KMS-11 (cell line): ENCODE measurements around the gene OSBPL10.
A peak's percentile ranks its signal among the peaks of the same experiment; 100 is the strongest.

ENCODE experiments used
- H2AFZ ChIP-seq: fragments of 200-600 bp; sonication (generic); 2 replicates; pipeline ENCODE4 v1.6.1; 2016; ENCODE audit warnings: antibody characterized with exemption, mixed run types, low read depth
- H3K27ac ChIP-seq: fragments of 200-600 bp; sonication (generic); 2 replicates; pipeline ENCODE4 v1.6.1; 2016; ENCODE audit warnings: mild to moderate bottlenecking, mixed run types
- H3K27me3 ChIP-seq: fragments of 200-600 bp; sonication (generic); 2 replicates; pipeline ENCODE4 v1.6.1; 2017; ENCODE audit warnings: mild to moderate bottlenecking, low read depth, mixed run types, moderate library complexity; ENCODE audit not compliant: insufficient read depth
- H3K36me3 ChIP-seq: fragments of 200-600 bp; sonication (generic); 2 replicates; pipeline ENCODE4 v1.6.1; 2017; ENCODE audit warnings: mild to moderate bottlenecking, mixed run types; ENCODE audit not compliant: insufficient read depth
- H3K4me1 ChIP-seq: fragments of 200-600 bp; sonication (generic); 2 replicates; pipeline ENCODE4 v1.6.1; 2016; ENCODE audit warnings: mild to moderate bottlenecking, low read depth, mixed run types; ENCODE audit not compliant: poor library complexity, severe bottlenecking
- H3K4me2 ChIP-seq: fragments of 200-600 bp; sonication (generic); 2 replicates; pipeline ENCODE4 v1.7.0; 2016; ENCODE audit warnings: mild to moderate bottlenecking, mixed run types
- H3K4me3 ChIP-seq: fragments of 200-600 bp; sonication (generic); IDR thresholded peaks from 2 replicates; pipeline ENCODE4 v1.6.1; 2017; ENCODE audit warnings: low read depth, low read length, mixed read lengths; ENCODE audit not compliant: insufficient read depth
- H3K79me2 ChIP-seq: fragments of 200-600 bp; sonication (generic); 2 replicates; pipeline ENCODE4 v1.6.1; 2016; ENCODE audit warnings: low read depth, mixed run types; ENCODE audit not compliant: insufficient read depth
- H3K9ac ChIP-seq: fragments of 200-600 bp; sonication (generic); 2 replicates; pipeline ENCODE4 v1.6.1; 2016; ENCODE audit warnings: mild to moderate bottlenecking, mixed run types
- H4K20me1 ChIP-seq: fragments of 200-600 bp; sonication (generic); 2 replicates; pipeline ENCODE4 v1.6.1; 2016; ENCODE audit warnings: mild to moderate bottlenecking, mixed run types; ENCODE audit not compliant: insufficient read depth
- CTCF ChIP-seq: fragments of 200-600 bp; sonication (generic); conservative IDR thresholded peaks from 2 replicates; pipeline ENCODE4 v1.6.1; 2017; ENCODE audit warnings: low read depth, mild to moderate bottlenecking, antibody characterized with exemption, low read length, moderate library complexity, mixed read lengths

OSBPL10 gene

GRCh38 chr3:31919528-31919927 lies 61.5 kb downstream of the OSBPL10 start:
- Histone ChIP-seq H4K20me1 (no peaks in the 10 kb centered on the region), H3K4me3 (no peak overlapping the region), H3K9ac (no peak overlapping the region), H3K27ac (no peak overlapping the region), H3K36me3 (no peaks in the 10 kb centered on the region), H3K27me3 (no peaks in the 10 kb centered on the region), H2AFZ (no peak overlapping the region), H3K4me1 (peaks cover 15% of the 10 kb centered on the region), H3K79me2 (no peaks in the 10 kb centered on the region), H3K4me2 (no peak overlapping the region)
- TF ChIP-seq CTCF, result no peak

DNA sequence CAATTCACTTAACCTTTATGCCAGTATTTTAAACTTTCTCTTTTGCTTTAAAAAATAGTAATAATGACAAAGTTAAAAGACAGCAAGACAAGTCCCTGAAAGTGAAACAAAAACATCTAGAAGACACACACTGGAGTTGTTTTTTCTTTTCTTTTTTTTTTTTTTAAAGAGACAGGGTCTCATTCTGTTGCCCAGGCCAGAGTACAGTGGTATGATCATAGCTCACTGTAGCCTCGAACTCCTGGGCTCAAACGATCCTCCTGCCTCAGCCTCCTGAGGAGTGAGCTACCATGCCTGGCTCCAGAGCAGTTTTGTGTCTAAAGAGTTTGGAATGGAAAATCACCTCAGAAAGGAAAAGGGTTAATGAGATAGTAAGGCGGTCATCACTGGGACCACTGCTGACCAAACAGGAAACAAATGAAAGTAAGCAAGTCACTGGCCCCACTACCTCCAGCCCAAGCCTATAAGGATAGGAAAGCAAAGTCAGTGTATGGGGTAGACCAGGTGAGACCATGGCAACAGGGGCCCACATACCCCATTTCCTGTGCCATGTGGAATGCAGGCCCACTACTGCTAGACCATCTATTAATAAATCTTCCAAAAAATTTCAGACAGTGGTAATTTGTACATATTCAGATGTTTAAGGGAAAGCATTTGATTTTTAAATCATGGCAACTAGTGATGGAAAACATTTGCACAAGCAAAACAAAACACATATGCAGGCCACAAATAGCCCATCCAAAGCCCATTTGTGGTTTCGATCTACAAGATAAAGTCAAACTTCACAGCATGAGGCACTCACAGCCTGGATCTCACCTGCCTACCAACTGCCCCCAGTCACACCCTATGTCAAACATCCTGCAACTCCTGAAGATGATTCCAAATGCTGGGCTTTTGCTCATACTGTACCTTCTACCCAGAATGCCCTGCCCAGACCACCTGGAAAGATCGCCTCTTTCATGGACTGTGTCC lies 62.6 kb downstream of the OSBPL10 start:
- peaks cover 15% of the 10 kb centered on the region for H3K4me1 ChIP-seq
- no peaks in the 10 kb centered on the region for H3K79me2 ChIP-seq
- no peaks in the 10 kb centered on the region for H4K20me1 ChIP-seq
- peak overlapping the region; percentile 59 for H2AFZ ChIP-seq
- H3K27ac ChIP-seq, result 0 out of 2 replicates have a peak overlapping the region, but pooled peaks have one; percentile 13
- no peak overlapping the region for H3K4me3 ChIP-seq
- H3K9ac ChIP-seq, result no peak overlapping the region; the same call in 1 of the 2 replicates
- TF ChIP-seq CTCF, result no peak
- no peak overlapping the region for H3K4me2 ChIP-seq
- no peaks in the 10 kb centered on the region for H3K36me3 ChIP-seq
- H3K27me3 ChIP-seq, result no peaks in the 10 kb centered on the region

DNA sequence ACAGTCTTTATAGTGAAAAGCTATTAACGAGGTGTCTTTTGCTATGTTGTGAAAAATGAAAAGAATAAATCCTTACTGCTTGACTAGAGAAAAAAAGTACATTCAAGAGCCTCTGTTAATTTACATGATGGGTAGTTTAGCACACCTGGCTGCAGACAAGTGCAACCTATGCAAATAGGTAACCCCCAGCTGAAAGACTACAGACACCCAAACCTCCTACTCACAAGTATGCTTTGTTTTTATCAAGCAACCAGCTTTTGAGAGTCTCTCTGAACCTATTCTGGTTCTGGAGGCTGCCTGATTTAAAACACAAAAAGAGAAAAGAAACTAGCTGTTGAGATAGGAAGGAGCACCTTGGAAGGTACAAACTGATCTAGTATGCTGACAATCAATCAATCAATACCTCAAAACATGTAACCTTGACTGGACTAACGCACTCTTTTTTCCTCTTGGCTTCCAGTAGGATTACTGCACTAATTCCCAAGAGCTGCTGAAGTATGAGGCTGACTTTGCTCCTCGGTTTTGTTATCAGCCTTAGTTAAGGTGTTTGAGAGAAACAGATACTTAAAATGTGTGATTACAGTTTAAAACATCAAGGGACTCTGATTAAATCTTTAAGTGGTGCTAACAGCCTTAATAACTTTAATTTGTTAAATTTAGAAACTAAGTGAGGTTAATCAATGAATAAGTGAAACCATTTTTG lies 63.6 kb downstream of the OSBPL10 start:
- peak overlapping the region; percentile 57 for H3K4me2 ChIP-seq
- no peak overlapping the region for H3K4me3 ChIP-seq
- no peak for TF ChIP-seq CTCF
- peaks cover 15% of the 10 kb centered on the region for H3K4me1 ChIP-seq
- no peaks in the 10 kb centered on the region for H4K20me1 ChIP-seq
- no peaks in the 10 kb centered on the region for H3K36me3 ChIP-seq
- H3K79me2 ChIP-seq, result no peaks in the 10 kb centered on the region
- H3K9ac ChIP-seq, result no peak overlapping the region; the same call in 1 of the 2 replicates
- H3K27me3 ChIP-seq, result no peaks in the 10 kb centered on the region
- 0 out of 2 replicates have a peak overlapping the region, but pooled peaks have one; percentile 13 for H3K27ac ChIP-seq
- H2AFZ ChIP-seq, result peak overlapping the region; percentile 59

DNA sequence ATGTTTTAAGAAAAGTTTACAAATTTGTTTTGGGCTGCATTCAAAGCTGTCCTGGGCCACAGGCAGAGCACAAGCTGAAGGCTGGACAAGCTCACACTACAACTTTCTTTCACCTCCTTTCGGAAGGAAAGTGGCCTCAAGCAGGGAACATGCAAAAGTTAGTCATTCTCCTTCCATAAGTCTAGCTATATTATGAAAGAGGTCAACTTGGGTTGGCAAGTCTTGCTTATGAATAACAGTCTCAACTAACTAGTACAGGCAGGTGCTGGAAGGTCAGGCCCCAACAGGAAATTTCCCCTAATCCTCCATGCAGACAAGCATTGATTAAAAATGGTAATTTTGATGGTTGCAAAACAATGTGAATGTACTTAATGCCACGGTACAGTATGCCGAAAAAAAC lies 69.4 kb downstream of the OSBPL10 start:
- no peak overlapping the region for H2AFZ ChIP-seq
- H3K79me2 ChIP-seq, result no peaks in the 10 kb centered on the region
- no peaks in the 10 kb centered on the region for H3K36me3 ChIP-seq
- H4K20me1 ChIP-seq, result no peaks in the 10 kb centered on the region
- no peak overlapping the region for H3K4me2 ChIP-seq
- no peaks in the 10 kb centered on the region for H3K27me3 ChIP-seq
- no peak overlapping the region for H3K9ac ChIP-seq
- H3K4me3 ChIP-seq, result no peak overlapping the region
- no peak overlapping the region for H3K27ac ChIP-seq
- no peaks in the 10 kb centered on the region for H3K4me1 ChIP-seq
- TF ChIP-seq CTCF, result no peak
